Calu3 (cell line): ENCODE data around the gene PPP2R3A. TPM values are rescaled to one million over a fixed set of nuclear protein-coding genes. Genes with fewer than 3 reads are reported as not detected.

Experiments
- Bru-seq: library from RNA; stranded (reverse); fragments of 400-500 nt; gene quantifications from one replicate; lab custom pipeline; 2021; lab: Mats Ljungman, UMichigan
- BruChase-seq, 2 experiments: library from RNA; stranded (reverse); fragments of 400-500 nt; gene quantifications; one replicate each; lab custom pipeline; 2021; lab: Mats Ljungman, UMichigan
- BruUV-seq: library from RNA; stranded (reverse); fragments of 400-500 nt; replicated peaks from 2 replicates; lab custom pipeline; 2021; lab: Mats Ljungman, UMichigan
- CTCF ChIA-PET: fragments of 300-600 bp; sonication (Branson Sonifier 250); formaldehyde crosslinking; loops from one replicate; lab custom pipeline; 2022; ENCODE audit warnings: antibody characterized with exemption; lab: Charles Lee
- DNase-seq: peaks from one replicate; pipeline ENCODE4 v3.0.0; 2022
- H3K27ac Mint-ChIP-seq: one replicate; pipeline ENCODE4 v1.8.0; 2022; ENCODE audit warnings: mixed read lengths; ENCODE audit not compliant: unreplicated experiment
- H3K27me3 Mint-ChIP-seq: one replicate; pipeline ENCODE4 v1.8.0; 2022; ENCODE audit warnings: mixed read lengths; ENCODE audit not compliant: unreplicated experiment
- H3K36me3 Mint-ChIP-seq: one replicate; pipeline ENCODE4 v1.8.0; 2022; ENCODE audit warnings: mild to moderate bottlenecking, moderate library complexity, mixed read lengths; ENCODE audit not compliant: insufficient read depth, unreplicated experiment
- H3K4me1 Mint-ChIP-seq: one replicate; pipeline ENCODE4 v1.8.0; 2022; ENCODE audit warnings: mild to moderate bottlenecking, low read depth, mixed read lengths; ENCODE audit not compliant: unreplicated experiment
- H3K4me3 Mint-ChIP-seq: one replicate; pipeline ENCODE4 v1.8.0; 2022; ENCODE audit warnings: mild to moderate bottlenecking, low read depth, moderate library complexity, mixed read lengths; ENCODE audit not compliant: unreplicated experiment
- H3K9me3 Mint-ChIP-seq: one replicate; pipeline ENCODE4 v1.8.0; 2022; ENCODE audit warnings: low read depth, mixed read lengths; ENCODE audit not compliant: unreplicated experiment
- intact Hi-C: fragments of 100-400 bp; cut with micrococcal nuclease; formaldehyde crosslinking; loops from one replicate; pipeline ENCODE4 v1.10.0; 2022; ENCODE audit not compliant: unreplicated experiment
- long read RNA-seq: library from polyadenylated mRNA; stranded (forward); transcript quantifications from one replicate; pipeline ENCODE4 v2.0.0, GENCODE V29; 2022
- total RNA-seq: library from RNA; stranded (reverse); gene quantifications from 2 replicates; pipeline ENCODE4 v1.2.3, GENCODE V29; 2022
- TF ChIP-seq, protein P1 (sequence below): fragments of 200-600 bp; IDR thresholded peaks from one replicate; pipeline ENCODE4 v1.8.0; 2022; ENCODE audit warnings: antibody characterized with exemption; ENCODE audit not compliant: unreplicated experiment

PPP2R3A gene, protein sequence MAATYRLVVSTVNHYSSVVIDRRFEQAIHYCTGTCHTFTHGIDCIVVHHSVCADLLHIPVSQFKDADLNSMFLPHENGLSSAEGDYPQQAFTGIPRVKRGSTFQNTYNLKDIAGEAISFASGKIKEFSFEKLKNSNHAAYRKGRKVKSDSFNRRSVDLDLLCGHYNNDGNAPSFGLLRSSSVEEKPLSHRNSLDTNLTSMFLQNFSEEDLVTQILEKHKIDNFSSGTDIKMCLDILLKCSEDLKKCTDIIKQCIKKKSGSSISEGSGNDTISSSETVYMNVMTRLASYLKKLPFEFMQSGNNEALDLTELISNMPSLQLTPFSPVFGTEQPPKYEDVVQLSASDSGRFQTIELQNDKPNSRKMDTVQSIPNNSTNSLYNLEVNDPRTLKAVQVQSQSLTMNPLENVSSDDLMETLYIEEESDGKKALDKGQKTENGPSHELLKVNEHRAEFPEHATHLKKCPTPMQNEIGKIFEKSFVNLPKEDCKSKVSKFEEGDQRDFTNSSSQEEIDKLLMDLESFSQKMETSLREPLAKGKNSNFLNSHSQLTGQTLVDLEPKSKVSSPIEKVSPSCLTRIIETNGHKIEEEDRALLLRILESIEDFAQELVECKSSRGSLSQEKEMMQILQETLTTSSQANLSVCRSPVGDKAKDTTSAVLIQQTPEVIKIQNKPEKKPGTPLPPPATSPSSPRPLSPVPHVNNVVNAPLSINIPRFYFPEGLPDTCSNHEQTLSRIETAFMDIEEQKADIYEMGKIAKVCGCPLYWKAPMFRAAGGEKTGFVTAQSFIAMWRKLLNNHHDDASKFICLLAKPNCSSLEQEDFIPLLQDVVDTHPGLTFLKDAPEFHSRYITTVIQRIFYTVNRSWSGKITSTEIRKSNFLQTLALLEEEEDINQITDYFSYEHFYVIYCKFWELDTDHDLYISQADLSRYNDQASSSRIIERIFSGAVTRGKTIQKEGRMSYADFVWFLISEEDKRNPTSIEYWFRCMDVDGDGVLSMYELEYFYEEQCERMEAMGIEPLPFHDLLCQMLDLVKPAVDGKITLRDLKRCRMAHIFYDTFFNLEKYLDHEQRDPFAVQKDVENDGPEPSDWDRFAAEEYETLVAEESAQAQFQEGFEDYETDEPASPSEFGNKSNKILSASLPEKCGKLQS (N-terminal part only)
- total RNA-seq (45.6 and 64.8 TPM in 2 replicates), Bru-seq, nascent RNA (percentile 94 among the genes with signal in this experiment), BruChase-seq, experiment 1, labeled RNA remaining after a 6-hour chase (percentile 88 among the genes with signal in this experiment), BruChase-seq, experiment 2, labeled RNA remaining after a 2-hour chase (percentile 89 among the genes with signal in this experiment)
- long read RNA-seq, full-length matches to known transcripts, result 6 of 71 reads
- long read RNA-seq, partial matches to known transcripts, result 5 of 71 reads
- long read RNA-seq, other reads (novel, unspliced or antisense), result 60 of 71 reads

DNA sequence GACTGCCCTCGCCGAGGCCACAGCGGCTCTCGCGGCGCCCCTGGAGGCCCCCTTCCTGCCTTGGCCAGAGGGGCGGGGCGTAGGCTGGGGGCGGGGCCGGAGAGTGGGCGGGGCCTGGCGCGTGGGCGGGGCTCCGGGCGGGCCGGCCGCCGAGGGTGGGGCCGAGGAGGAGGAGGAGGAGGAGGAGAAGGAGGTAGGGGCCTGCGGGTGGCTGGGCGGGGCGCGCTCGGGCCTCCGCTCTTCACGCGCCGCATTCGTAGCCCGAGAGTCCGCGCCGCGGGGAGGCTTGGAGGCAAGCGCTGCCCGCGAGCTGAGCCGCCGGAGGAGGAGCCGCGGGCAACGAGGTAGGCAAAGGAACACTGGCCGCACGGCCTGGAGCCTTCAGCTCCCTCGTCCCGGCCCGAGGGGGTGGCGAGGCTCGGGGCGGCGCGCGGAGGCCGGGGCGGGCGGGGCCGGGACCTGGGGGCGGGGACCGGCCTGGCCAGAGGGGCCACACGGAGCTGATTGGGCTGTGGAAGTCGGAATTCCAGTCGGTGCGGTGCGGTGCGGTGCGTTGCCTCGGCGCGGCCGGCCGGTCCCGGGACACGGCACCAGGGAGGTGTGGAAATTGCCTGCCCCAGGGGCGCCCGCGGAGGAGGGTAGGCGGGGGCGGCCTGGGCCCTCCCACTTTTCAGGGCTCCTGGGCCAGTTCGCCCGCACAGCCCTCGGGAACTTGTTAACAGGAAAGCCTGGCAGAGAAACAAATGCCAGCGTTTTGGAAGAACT lies at the start of gene PPP2R3A:
PPP2R3A (plus strand) TSS at position 223 of the 765 bp plus-strand sequence. CDS start 35,771 bp downstream, outside the sequence.
- DNase-seq, result peak; percentile 96
- peak within 1 kb of the TSS; percentile 76 for H3K4me3 Mint-ChIP-seq
- peaks cover 48% of the 10 kb centered on the region for H3K36me3 Mint-ChIP-seq
- peak within 1 kb of the TSS; percentile 73 for H3K27ac Mint-ChIP-seq
- peaks cover 39% of the 10 kb centered on the region for H3K4me1 Mint-ChIP-seq
- no peaks in the 10 kb centered on the region for H3K27me3 Mint-ChIP-seq
- H3K9me3 Mint-ChIP-seq, result peaks cover 3% of the 10 kb centered on the region
- intact Hi-C loops, result loop anchor here (1.0 to 2.0 kb wide), 2 partner anchors 43 to 77 kb away; no protein-coding TSS in a partner anchor
- TF ChIP-seq, protein P1, sequence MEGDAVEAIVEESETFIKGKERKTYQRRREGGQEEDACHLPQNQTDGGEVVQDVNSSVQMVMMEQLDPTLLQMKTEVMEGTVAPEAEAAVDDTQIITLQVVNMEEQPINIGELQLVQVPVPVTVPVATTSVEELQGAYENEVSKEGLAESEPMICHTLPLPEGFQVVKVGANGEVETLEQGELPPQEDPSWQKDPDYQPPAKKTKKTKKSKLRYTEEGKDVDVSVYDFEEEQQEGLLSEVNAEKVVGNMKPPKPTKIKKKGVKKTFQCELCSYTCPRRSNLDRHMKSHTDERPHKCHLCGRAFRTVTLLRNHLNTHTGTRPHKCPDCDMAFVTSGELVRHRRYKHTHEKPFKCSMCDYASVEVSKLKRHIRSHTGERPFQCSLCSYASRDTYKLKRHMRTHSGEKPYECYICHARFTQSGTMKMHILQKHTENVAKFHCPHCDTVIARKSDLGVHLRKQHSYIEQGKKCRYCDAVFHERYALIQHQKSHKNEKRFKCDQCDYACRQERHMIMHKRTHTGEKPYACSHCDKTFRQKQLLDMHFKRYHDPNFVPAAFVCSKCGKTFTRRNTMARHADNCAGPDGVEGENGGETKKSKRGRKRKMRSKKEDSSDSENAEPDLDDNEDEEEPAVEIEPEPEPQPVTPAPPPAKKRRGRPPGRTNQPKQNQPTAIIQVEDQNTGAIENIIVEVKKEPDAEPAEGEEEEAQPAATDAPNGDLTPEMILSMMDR, result no peak
- CTCF ChIA-PET, result interaction anchor here (0.7 to 4.1 kb wide), 7 partner anchors 26 to 217 kb away, joined by 3 to 38 read pairs (median 3); no protein-coding TSS in a partner anchor
- no TSS peak for BruUV-seq

DNA sequence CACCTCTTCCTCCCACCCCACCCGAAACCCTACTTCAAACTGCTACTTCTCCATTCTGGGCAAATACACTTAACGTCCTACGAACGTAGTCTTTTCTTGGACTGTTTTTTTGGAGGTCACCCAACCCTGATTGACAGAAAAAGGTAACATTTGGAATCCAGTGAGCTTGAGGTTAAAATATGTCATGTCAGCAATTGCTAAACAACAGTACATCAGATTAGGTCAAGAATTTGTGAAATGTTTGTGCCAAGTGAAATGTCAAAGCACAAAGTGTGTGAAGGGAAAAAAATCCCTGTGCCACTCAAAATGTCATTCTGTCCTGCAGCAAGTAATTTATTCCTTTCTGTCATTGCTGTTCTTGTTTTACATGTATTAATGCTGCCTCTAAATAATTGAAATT lies 49.2 kb upstream of the PPP2R3A start:
- CTCF ChIA-PET, result interaction anchor here (0.9 to 3.5 kb wide), 2 partner anchors 126 to 133 kb away, joined by 3 to 18 read pairs; no protein-coding TSS in a partner anchor
- DNase-seq, result no peak
- no peaks in the 10 kb centered on the region for H3K36me3 Mint-ChIP-seq
- H3K27ac Mint-ChIP-seq, result no peak overlapping the region
- TF ChIP-seq, protein P1, result no peak
- peaks cover 24% of the 10 kb centered on the region for H3K4me1 Mint-ChIP-seq
- BruUV-seq, result no TSS peak
- no peaks in the 10 kb centered on the region for H3K27me3 Mint-ChIP-seq
- H3K9me3 Mint-ChIP-seq, result no peaks in the 10 kb centered on the region
- intact Hi-C loops, result no loop called here
- H3K4me3 Mint-ChIP-seq, result no peak overlapping the region

GRCh38 chr3:135917076-135917475 lies 48.5 kb upstream of the PPP2R3A start:
- no peaks in the 10 kb centered on the region for H3K9me3 Mint-ChIP-seq
- no peak for DNase-seq
- no peaks in the 10 kb centered on the region for H3K27me3 Mint-ChIP-seq
- TF ChIP-seq, protein P1, result no peak
- CTCF ChIA-PET, result interaction anchor here (0.9 to 3.5 kb wide), 2 partner anchors 126 to 132 kb away, joined by 3 to 18 read pairs; no protein-coding TSS in a partner anchor
- no peak overlapping the region for H3K27ac Mint-ChIP-seq
- H3K4me1 Mint-ChIP-seq, result peaks cover 24% of the 10 kb centered on the region
- no peak overlapping the region for H3K4me3 Mint-ChIP-seq
- BruUV-seq, result no TSS peak
- intact Hi-C loops, result no loop called here
- no peaks in the 10 kb centered on the region for H3K36me3 Mint-ChIP-seq
